Measurements from ENCODE around the gene AIG1. TPM values are rescaled to one million over a fixed set of nuclear protein-coding genes. Genes with fewer than 3 reads are reported as not detected.

Gene AIG1
- total RNA-seq, 2 experiments from 2014 or later, result 16.1 to 20.0 TPM

GRCh38 chr6:143376375-143376774 is 315.7 kb downstream of the AIG1 start:
- Mint-ChIP-seq H3K27ac (no peak overlapping the region), H3K36me3 (ENCODE audit: low read depth) (no peaks in the 10 kb centered on the region), H3K9me3 (peaks cover 2% of the 10 kb centered on the region), H3K4me3 (no peak overlapping the region), H3K27me3 (peaks cover 3% of the 10 kb centered on the region), H3K4me1 (ENCODE audit: low read depth) (no peaks in the 10 kb centered on the region)
- no peak for ATAC-seq
- ChIA-PET CTCF (no interaction called here), POLR2A (no interaction called here)
- DNase-seq, result no peak
- intact Hi-C loops (cut with micrococcal nuclease), result no loop called here
- TF ChIP-seq, protein P1, sequence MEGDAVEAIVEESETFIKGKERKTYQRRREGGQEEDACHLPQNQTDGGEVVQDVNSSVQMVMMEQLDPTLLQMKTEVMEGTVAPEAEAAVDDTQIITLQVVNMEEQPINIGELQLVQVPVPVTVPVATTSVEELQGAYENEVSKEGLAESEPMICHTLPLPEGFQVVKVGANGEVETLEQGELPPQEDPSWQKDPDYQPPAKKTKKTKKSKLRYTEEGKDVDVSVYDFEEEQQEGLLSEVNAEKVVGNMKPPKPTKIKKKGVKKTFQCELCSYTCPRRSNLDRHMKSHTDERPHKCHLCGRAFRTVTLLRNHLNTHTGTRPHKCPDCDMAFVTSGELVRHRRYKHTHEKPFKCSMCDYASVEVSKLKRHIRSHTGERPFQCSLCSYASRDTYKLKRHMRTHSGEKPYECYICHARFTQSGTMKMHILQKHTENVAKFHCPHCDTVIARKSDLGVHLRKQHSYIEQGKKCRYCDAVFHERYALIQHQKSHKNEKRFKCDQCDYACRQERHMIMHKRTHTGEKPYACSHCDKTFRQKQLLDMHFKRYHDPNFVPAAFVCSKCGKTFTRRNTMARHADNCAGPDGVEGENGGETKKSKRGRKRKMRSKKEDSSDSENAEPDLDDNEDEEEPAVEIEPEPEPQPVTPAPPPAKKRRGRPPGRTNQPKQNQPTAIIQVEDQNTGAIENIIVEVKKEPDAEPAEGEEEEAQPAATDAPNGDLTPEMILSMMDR (IDR thresholded peaks at IDR 0.05), result no peak

DNA sequence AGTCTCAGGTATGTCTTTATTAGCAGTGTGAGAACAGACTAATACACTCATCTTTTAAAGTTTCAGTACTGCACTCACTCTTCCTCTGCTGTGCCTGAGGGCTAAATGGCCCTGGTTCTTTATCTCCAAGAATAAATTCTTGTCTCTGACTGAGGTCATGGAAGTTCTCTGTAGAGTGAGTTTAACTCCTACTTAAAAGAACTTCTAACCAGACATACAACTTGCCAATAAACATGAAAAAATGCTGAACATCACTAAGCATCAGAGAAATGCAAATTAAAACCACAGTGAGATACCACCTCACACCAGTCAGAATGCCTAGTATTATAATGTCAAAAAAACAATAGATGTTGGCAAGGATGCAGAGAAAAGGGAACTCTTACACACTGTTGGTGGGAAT is 316.2 kb downstream of the AIG1 start:
- TF ChIP-seq, protein P1 (IDR thresholded peaks at IDR 0.05), result no peak
- CTCF ChIA-PET, result no interaction called here
- Mint-ChIP-seq H3K36me3 (ENCODE audit: low read depth) (no peaks in the 10 kb centered on the region), H3K27me3 (peaks cover 3% of the 10 kb centered on the region), H3K4me1 (ENCODE audit: low read depth) (no peaks in the 10 kb centered on the region), H3K27ac (no peak overlapping the region), H3K4me3 (no peak overlapping the region), H3K9me3 (peaks cover 2% of the 10 kb centered on the region)
- intact Hi-C loops (cut with micrococcal nuclease), result no loop called here
- POLR2A ChIA-PET, result no interaction called here
- DNase-seq, result no peak
- ATAC-seq, result no peak

- no peaks in the 10 kb centered on the region for H3K27me3 Mint-ChIP-seq
- no peaks in the 10 kb centered on the region for H3K36me3 Mint-ChIP-seq (ENCODE audit: low read depth)
- ATAC-seq (no peak), DNase-seq (no peak)
- H3K4me3 Mint-ChIP-seq, result no peak overlapping the region
- ChIA-PET POLR2A (no interaction called here), CTCF (no interaction called here)
- H3K9me3 Mint-ChIP-seq, result no peaks in the 10 kb centered on the region
- H3K4me1 Mint-ChIP-seq (ENCODE audit: low read depth), result no peaks in the 10 kb centered on the region
- H3K27ac Mint-ChIP-seq, result no peak overlapping the region
- intact Hi-C loops (cut with micrococcal nuclease), result no loop called here
- TF ChIP-seq, protein P1 (IDR thresholded peaks at IDR 0.05), result no peak
Observed at GRCh38 chr6:143385636-143386035, 324.9 kb downstream of the AIG1 start.

DNA sequence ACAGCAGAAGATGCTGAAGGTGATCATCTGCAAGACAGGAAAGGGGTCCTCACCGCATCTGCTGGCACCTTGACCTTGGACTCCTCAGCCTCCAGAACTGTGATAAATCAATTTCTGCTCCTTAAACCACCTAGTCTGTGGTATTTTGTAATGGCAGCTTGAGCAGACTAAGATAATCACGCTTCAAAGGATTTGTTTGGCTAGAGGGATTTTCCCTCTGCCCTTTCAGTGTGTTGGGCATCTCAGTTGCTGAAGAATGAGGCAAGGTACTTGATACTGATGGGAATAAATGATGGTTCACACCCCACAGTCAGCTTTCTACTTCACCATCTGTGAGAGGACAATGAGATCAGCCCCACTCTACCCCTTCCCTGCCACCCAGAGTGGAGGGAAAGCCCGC is 329.6 kb downstream of the AIG1 start:
- POLR2A ChIA-PET, result no interaction called here
- ATAC-seq (no peak), DNase-seq (no peak)
- intact Hi-C loops (cut with micrococcal nuclease), result no loop called here
- TF ChIP-seq, protein P1 (IDR thresholded peaks at IDR 0.05), result no peak
- H3K36me3 Mint-ChIP-seq (ENCODE audit: low read depth), result no peaks in the 10 kb centered on the region
- no peaks in the 10 kb centered on the region for H3K27me3 Mint-ChIP-seq
- no peak overlapping the region for H3K4me3 Mint-ChIP-seq
- no peak overlapping the region for H3K27ac Mint-ChIP-seq
- H3K9me3 Mint-ChIP-seq, result no peaks in the 10 kb centered on the region
- CTCF ChIA-PET, result no interaction called here
- no peaks in the 10 kb centered on the region for H3K4me1 Mint-ChIP-seq (ENCODE audit: low read depth)

Other genes starting within 250 kb of the AIG1 start
- 10 to 100 TPM; 31.8 to 38.1 TPM for gene HIVEP2, start 115.7 kb upstream of the AIG1 start, total RNA-seq

Measured in activated CD8-positive, alpha-beta T cell treated with anti-CD3 and anti-CD28 coated beads for 36 hours (primary cell).